BE2C (cell line): ENCODE results near the gene USP11.
"Not testable (repeated sequence)": the region's sequence is repeated elsewhere in the genome, so short reads cannot be mapped to it uniquely, and the experiment has no call there.

Experiments used
- DNase-seq: peaks from one replicate; pipeline ENCODE4 v3.0.0-alpha.2; 2020
- H3K27me3 ChIP-seq: fragments of 250-450 bp; sonication (Bioruptor Pico); 2 replicates; pipeline ENCODE4 v1.5.1; 2020; ENCODE audit warnings: mild to moderate bottlenecking
- H3K36me3 ChIP-seq: fragments of 250-450 bp; sonication (Bioruptor Pico); 2 replicates; pipeline ENCODE4 v1.5.1; 2020; ENCODE audit warnings: mild to moderate bottlenecking
- H3K4me1 ChIP-seq: fragments of 250-450 bp; sonication (Bioruptor Pico); 2 replicates; pipeline ENCODE4 v1.5.1; 2020
- H3K4me3 ChIP-seq: 2 replicates; pipeline ENCODE4 v1.5.1; 2011; ENCODE audit warnings: low read depth, low read length
- H3K9me3 ChIP-seq: fragments of 250-450 bp; sonication (Bioruptor Pico); 2 replicates; pipeline ENCODE4 v1.5.1; 2020
- CTCF ChIP-seq: IDR thresholded peaks from 2 replicates; pipeline ENCODE4 v1.5.1; 2012; ENCODE audit warnings: mild to moderate bottlenecking, low read depth, low read length

USP11 gene

GRCh38 chrX:47247206-47247998 lies 14.6 kb downstream of the USP11 start:
- Histone ChIP-seq H3K27me3 (no peaks in the 10 kb centered on the region), H3K36me3 (no peaks in the 10 kb centered on the region; the same call in 1 of the 2 replicates), H3K9me3 (no peaks in the 10 kb centered on the region), H3K4me1 (no peaks in the 10 kb centered on the region), H3K4me3 (no peak overlapping the region)
- TF ChIP-seq CTCF, result no peak
- no peak for DNase-seq

- no peak for TF ChIP-seq CTCF
- no peak for DNase-seq
- no peak overlapping the region for H3K4me3 ChIP-seq
- no peaks in the 10 kb centered on the region for H3K27me3 ChIP-seq
- H3K36me3 ChIP-seq, result no peaks in the 10 kb centered on the region; the same call in 1 of the 2 replicates
- no peaks in the 10 kb centered on the region for H3K4me1 ChIP-seq
- H3K9me3 ChIP-seq, result no peaks in the 10 kb centered on the region
Measured at GRCh38 chrX:47247999-47248320, 15.2 kb downstream of the USP11 start.

GRCh38 chrX:47248576-47248975 lies 15.8 kb downstream of the USP11 start:
- Histone ChIP-seq H3K4me3 (no peak overlapping the region), H3K9me3 (no peaks in the 10 kb centered on the region), H3K36me3 (no peaks in the 10 kb centered on the region; the same call in 1 of the 2 replicates), H3K27me3 (no peaks in the 10 kb centered on the region), H3K4me1 (no peaks in the 10 kb centered on the region)
- DNase-seq, result no peak
- TF ChIP-seq CTCF, result no peak

- Histone ChIP-seq H3K4me1 (no peaks in the 10 kb centered on the region), H3K36me3 (no peaks in the 10 kb centered on the region; the same call in 1 of the 2 replicates), H3K27me3 (no peaks in the 10 kb centered on the region), H3K4me3 (no peak overlapping the region), H3K9me3 (no peaks in the 10 kb centered on the region)
- no peak for DNase-seq
- TF ChIP-seq CTCF, result no peak
Measured at GRCh38 chrX:47250017-47250347, 17.2 kb downstream of the USP11 start.

- not testable (repeated sequence) for H3K9me3 ChIP-seq, H3K4me3 ChIP-seq, H3K27me3 ChIP-seq, DNase-seq, H3K36me3 ChIP-seq, H3K4me1 ChIP-seq
Measured at GRCh38 chrX:47257620-47258019, 24.8 kb downstream of the USP11 start.

GRCh38 chrX:47264483-47265173 lies 31.8 kb downstream of the USP11 start:
- no peak for TF ChIP-seq CTCF
- Histone ChIP-seq H3K4me3 (no peak overlapping the region), H3K9me3 (no peaks in the 10 kb centered on the region), H3K4me1 (no peaks in the 10 kb centered on the region), H3K27me3 (no peaks in the 10 kb centered on the region), H3K36me3 (no peaks in the 10 kb centered on the region)
- DNase-seq, result no peak
